HG02610 (cell line): ENCODE results near the gene DBP.
A peak's percentile ranks its signal among the peaks of the same experiment; 100 is the strongest.
"Not testable (repeated sequence)": the region's sequence is repeated elsewhere in the genome, so short reads cannot be mapped to it uniquely, and the experiment has no call there.

Experiments used
- ATAC-seq: cut with Tn5 transposase; IDR thresholded peaks from one replicate; pipeline ENCODE4 v1.9.1; 2021; ENCODE audit warnings: mild to moderate bottlenecking, moderate library complexity; ENCODE audit not compliant: unreplicated experiment

The DBP gene

DNA sequence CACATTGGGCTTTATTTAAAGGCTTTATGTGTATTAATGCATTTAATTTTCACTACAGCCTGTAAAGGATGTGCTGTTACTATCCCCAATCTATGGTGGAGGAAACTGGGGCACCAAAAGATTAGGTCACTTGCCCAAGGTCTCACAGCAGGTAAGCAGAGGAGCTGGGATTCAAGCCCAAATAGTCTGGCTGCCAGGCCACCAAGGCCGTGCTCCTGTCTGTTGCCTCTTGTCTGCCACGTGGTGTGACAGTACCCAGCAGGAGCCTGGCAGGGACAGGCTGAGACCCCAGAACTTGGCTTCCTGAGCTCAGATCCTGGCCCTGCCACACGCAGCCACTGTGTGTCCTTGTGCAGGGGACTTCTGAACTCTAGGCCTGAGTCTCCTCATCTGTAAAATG lies 31.2 kb upstream of the DBP start:
- ATAC-seq: no peak

DNA sequence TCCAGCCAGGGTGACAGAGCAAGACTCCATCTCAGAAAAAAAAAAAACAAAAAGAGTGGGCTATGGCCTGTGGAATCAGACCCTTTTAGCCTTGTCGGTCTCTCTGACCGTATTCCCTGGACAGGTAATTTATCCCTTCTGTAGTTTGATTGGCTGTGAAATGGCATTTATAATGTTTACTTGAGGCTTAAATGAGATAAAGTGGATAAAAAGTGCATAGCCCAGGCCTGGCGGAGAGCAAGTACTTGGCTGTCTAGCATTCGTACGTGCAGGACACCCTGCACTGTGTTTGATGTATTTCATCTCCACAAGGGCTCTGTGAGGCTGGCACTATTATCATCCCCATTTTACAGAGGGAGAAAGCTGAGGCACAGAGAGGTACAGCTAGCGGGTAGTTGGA lies 28.6 kb upstream of the DBP start:
- no peak for ATAC-seq

DNA sequence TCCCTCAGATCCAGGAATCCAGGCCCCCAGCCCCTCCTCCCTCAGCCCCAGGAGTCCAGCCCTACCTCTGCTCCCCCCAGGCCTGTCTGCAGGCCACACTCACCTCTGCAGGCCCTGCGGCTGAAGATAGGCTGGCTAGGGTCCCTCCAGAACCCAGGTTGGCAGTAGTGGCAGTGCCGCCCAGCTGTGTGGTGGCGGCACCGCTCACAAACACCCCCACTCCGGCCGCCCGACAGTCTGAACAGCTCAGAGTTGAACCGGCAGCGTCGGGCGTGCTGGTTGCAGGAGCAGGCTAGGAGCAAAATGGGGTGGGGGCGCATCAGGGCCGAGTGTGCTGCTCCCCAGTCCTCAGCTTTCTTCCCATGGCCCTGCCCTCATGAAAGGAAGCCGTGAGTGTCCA lies 27.3 kb upstream of the DBP start:
- ATAC-seq: no peak

DNA sequence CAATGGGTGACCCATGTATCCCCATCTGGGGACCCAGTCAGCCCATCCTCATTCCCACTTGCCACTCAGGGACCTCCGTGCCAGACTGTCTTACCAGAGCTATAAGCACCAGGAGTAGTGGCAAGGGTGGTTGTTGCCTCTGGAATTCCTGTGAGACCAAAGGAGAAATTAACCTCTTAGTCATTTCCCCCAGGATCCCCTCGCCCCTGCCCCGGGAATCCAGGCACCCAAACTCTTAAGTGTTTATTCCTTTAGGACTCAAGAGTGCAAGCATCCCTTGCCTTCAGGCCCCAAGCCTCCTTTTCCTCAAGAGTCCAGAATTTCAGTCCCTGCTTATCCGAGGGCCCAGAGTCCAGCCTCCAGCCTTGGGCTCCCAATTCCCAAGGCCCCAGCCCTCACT lies 26.5 kb upstream of the DBP start:
- no peak for ATAC-seq

DNA sequence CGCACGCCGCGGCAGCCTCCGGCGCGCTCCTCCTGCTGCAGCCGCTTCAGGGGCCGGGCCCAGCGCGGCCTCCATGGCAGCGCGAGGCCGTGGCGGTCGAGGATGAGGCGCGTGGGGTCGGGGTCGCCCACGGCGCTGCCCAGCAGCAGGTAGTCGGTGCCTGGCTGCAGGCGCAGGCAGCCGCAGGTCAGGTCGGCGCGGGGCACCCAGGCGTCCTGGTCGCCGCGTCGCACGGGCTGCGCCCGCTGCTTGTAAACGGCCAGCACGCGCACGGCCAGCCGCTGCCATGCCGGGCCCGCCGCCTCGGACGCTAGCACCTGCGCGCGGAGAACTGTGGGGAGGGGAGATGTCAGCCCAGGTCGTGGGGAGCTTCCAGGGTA lies 24.5 kb upstream of the DBP start:
- ATAC-seq: no peak

DNA sequence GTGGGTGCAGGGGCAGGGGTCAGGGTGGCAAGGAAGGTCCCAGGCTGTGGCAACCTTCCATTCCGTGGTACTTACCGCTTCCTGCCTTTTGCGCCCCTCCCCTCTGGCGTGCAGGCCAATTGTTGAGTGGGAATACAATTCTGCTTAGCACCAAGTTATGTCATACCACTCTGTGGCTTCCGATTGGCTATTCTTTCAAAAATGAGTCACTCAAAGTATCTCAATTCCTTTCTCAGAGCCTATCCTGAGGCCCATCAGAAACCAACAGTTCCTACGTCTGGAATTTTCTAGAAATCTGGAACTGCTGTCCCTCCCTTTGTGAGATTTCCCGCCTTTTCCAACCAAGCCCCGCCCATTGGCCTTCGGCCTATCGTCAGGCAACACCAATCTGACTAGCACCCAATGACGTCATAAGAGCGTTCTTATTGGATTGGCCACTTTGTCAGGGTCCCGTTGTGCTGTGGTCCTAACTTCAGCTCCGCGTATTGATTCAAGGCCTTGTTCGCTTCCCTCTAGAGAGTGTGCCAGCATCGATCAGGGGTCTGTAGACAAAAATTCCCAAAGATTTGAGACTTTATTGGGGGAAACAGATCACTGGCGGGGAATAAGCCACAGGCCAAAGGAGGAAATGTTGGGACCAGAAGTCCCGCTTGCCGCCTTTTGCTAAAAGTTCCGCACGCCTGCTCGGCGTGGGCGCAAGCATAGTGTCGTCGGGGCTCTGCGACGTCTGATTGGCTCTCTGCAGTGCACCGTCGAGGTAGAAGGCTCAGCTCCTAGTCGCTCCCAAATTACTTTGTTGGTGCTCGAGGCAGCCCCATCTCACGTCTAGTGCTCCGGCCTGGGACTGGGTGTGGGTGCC lies 23.9 kb upstream of the DBP start:
- peak; percentile 76 for ATAC-seq

DNA sequence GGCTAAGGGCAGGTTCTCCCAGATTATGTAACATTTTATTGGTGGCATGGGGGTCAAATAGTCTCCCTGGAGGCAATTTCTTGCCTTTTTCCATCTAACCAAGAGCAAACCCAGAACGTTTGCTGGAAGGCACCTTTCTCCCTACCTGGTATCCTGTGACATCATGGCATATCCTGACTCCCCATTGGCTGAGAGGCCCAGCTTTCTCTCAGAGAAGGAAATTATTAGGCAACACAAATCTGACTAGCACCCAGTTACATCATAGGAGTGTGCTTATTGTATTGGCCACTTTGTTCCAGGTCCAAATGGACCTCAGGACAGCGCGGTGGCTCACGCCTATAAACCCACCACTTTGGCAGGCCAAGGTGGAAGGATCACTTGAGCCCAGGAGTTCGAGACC lies 22.6 kb upstream of the DBP start:
- no peak for ATAC-seq

DNA sequence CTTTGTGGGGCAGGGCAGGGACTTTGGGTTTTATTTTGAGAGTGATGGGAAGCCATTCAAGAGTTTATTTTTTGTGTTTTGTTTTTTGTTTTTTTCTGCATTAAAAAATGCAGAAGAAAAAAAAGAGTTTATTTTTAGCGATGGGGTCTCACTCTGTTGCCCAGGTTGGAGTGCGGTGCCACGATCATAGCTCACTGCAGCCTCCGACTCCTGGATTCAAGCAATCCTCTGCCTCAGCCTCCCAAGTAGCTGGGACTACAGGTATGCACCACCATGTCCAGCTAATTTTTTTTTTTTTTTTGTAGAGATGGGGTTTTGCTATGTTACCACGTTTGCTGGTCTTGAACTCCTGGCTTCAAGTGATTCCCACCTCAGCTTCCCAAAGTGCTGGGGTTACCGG lies 21.3 kb upstream of the DBP start:
- no peak for ATAC-seq

DNA sequence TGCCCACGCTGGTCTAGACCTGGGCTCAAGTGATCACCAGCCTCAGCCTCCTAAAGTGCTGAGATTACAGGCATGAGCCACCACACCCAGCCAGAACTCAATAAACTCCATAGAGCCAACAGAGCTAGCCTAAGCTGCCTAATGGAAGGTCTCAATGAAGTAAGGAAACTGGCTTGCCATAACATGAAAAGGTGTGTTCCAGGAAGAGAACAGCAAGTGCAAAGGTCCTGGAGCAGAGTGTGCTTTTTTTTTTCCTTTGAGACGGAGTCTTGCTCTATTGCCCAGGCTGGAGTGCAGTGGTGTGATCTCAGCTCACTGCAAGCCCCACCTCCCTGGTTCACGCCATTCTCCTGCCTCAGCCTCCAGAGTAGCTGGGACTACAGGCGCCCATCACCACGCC lies 20.6 kb upstream of the DBP start:
- ATAC-seq: not testable (repeated sequence)

DNA sequence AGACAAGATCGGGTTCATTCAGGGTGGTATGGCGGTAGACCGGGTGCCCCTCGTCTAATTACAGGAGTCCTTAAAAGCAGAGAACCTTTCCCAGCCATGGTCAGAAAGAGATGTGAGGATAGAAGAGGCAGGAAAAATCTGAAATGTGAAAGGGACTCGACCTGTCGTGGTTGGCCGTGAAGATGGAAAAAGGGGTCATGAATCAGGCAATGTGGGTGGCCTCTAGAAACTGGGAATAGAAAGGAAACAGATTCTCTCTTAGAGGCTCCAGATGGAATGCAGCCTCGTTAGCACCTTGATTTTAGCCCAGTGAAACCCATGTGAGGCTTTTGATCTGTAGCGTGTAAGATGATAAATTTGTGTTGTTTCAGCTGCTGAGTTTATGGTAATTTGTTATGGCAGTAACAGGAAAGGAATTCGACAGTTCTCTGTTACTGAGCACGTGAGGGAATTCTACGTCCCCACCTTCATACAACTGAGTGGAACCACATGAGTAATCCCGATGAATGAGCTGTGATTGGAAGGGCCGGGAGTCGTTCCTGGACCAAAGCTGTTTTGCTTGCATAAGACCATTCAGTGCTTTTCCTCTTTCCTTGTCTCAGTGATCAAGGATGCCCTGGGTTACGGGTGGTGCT lies 19.8 kb upstream of the DBP start:
- no peak for ATAC-seq

DNA sequence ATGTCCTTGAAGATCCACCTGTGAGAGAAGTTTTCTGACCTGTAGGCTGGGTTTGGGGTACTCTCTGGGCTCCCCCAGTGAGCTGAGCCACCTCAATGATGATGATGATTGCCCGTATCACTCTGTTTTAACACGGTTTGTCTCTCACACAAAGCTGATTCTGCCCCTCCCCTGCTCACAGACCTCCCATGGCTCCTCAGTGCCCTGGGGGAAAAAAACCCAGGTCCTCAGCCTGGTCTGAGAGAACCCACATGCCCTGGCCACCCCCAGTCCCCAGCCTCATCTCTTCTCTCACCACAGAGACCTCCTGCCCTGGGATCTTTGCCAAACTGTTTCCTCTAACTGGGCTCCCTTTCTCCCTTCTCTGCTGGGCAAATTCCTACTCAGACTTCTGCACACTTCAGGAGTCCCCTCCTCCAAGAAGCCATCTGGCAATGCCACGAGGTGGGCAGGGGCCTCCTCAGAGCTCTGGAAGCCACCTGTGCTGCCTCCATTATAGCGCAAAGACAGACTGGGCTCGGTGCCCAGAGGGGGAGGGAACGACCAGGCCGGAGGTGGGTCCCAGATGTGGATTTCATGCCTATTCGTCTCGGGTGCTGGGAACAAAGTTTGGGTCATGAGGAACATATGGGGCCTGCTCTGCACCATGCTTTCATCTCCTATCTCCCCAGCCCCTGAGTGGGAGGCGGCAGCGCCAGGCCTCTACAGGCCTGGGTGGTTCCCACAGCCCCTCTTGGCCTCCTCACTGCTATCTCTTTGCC lies 17.3 kb upstream of the DBP start:
- ATAC-seq: no peak

DNA sequence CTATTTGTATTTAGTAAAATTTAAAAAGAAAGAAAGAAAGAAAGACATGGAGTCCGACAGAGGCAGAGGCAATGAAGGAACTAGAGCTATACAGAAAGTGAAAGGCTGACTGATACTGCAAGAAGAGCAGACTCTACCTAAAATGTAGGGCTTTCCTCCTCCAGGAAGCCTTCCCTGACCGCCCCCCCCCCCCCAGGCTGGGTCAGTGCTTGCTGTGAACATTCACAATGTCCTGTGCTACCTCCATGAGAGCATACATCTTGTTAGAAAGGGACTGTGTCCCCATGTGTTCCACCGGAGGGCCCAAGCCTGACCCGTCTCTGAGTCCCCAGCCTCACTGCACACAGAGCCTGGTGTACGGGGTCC lies 14.5 kb upstream of the DBP start:
- ATAC-seq: no peak

DNA sequence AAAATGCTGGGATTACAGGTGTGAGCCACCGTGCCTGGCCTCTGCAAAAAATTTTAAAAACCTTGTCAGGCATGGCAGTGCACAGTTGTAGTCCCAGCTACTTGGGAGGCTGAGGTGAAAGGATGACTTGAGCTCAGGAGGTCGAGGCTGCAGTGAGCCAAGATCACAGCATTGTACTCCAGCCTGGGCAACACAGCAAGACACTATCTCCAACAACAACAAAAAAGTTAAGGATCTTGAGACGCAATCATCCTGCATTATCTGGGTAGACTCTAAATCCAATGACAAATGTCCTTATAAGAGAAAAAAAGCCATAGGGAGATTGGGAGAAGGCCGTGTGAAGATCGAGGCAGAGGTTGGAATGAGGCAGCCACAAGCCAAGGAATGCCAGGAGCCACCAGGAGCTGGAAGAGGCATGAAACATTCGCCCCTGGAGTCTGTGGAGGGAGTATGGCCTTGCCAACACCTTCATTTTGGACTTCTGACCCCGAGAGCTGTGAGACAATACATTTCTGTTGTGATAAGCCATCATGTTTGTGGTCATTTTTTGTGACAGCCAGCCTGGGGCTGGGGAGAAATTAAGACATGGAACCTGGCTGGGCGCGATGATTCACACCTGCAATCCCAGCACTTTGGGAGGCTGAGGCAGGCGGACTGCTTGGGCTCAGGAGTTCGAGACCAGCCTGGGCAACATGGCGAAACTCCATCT lies 13.9 kb upstream of the DBP start:
- ATAC-seq: no peak

DNA sequence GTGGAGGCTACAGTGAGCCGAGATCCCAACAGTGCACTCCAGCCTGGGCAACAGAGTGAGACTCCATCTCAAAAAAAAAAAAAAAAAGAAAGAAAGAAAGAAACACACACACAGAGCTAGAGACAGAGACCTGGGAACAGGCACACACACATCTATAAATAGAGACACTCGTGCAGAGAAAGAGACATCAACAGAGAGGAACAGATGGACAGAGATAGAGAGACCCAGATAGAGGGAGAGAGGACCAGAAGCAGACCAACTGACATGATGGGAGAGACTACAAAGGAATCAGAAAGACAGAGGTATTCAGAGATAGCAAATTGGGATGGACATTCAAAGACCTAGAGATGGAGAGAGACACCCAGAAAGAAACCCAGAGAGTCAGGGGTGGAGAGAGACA lies 11.0 kb upstream of the DBP start:
- no peak for ATAC-seq

DNA sequence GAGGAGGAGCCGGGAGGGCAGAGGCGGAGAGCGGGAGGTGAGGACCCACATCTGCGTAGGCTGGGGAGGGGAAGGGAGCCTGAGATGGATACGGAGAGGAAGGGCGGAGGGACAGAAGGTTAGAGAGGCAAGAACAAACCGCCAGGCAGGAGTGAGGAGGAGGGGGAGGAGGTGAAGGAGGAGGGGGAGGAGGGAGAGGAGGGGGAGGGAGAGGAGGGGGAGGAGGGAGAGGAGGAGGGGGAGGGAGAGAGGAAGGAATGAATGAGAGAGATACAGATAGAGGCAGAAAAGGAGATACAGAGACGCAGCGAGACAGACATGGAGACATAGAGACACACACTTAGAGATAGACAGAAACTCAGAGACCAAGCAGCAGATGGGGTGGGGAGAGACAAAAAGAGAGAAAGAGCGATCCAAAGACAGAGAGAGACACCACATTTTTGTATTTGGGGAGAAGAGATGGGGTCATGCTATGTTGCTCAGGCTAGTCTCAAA lies 9.6 kb upstream of the DBP start:
- no peak for ATAC-seq

DNA sequence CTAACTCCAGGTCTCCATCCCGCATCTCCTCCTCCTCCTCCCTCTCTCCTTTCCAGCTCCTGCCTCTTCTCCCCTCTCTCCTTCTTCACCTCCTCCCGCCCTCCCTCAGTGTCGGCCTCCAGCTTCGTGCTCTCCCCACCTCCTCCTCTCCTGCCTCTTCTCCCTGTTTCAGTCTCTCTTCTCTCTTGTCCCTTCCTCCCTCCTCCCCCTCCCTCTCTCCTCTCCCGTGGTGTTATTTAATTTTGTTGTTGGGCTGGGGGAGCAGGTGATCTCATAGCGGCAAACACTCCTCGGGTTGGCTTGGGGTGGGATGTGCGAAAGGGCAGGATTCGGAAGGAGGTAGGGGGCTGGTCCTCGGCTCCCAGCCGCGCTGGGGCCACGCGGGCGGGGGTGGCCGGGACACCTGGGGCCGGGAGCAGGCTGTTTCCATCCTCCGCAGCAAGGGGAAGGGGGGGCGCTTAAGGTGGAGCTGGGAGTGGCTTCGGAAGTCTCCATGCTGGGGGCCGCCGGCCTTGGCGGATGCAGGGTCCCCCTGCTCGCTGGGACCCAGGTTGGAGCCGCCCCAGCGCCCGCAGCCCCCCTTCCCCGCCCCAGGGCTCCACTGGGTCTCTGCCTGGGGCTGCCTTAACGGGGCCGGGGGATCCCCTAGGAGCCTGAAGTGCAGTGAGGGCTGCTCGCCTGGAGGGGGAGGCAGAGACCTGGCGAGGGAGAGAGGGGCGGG lies 9.0 kb upstream of the DBP start, which contains the start of gene CA11:
CA11 (minus strand) TSS at position 187 of the 721 bp plus-strand sequence. CDS start 555 bp downstream, outside the sequence.
- ATAC-seq: peak; percentile 86

DNA sequence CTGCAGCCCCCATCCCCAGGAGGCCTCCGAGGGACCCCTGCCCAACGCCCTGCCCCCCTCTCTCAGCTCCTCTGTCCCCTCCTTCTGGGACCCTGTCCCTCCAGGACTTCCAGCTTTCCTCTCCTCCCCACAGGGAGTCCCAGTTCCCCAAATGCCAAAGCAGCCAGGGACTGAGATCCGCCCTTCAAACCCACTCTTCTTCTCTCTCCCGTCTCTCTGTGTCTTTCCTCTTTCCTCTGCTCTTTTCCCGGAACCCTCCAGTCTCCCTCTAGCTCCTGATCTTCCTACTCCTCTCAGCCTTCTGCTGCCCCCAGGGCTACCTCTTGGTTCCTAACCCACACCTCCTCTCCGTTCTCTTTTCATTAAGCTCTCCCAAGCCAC lies 8.4 kb upstream of the DBP start:
- ATAC-seq: no peak

DNA sequence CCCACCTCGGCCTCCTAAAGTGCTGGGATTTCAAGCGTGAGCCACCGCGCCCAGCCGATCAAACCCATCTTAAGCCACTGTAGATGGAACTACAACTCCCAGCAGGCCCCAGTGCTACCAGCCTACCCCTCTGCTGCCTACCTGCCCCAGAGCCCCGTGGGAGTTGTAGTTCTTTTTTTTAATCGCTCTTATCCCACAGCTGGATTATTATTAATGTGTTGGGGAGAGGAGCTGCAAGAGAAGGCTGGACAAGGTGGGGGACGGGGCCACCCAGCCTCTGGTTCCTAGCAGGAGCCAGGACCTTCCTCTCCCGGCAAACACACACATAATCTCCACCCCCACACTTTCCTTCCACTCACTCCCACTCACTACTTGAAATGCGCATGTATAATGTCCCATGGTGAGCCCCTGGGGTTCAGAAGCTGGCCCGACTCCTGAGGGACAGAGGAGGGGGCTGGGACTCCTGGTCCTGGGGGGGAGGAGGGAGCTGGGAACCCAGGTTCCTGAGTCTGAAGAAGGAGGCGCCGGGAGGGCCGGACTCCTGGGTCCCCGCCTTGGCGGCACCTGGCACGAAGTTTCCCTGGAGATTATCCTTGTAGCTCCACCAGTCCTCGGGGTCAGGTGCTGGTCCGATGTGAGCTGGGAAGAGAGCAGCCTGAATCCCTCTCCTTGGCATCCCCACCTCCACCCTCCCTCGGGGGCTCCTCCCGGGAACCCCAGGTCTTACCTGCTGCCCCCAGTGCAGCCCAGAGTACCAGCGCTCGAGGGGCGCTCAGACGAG lies 7.8 kb upstream of the DBP start:
- no peak for ATAC-seq

DNA sequence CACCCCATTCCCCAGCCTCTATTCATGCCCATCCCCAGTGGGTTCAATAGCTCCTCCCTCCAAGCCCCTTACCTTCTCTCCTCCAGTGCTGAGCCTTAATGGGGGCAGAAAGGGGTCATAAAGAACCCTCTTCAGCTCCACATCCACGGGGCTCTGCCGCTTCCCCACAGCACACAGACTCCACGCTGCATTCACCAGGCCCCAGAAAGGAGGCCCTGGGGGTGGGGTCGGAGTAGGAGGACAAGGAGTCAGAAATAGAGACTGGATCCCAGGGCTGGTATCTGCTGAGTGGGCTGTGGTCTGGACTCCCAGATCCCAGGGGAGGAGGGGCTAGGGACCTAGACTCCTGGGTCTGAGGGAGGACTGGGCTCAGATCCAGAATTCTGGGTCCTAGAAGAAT lies 7.2 kb upstream of the DBP start:
- ATAC-seq: no peak

DNA sequence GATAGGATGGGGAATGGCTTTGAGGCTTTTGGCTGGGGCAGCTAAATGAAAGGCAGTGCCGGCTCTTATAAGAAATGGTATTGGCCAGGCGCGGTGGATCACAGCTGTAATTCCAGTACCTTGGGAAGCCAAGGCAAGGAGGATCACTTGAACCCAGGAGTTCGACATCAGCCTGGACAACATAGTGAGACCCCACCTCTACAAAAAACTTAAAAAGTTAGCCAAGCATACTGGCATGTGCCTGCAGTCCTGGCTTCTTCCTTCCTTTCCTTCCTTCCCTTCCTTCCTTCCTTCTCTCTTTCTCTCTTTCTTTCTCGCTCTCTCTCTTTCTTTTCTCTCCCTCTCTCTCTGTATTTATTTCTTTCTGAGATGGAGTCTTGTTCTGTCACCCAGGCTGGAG lies 5.7 kb upstream of the DBP start:
- no peak for ATAC-seq
